Stimulated activated CD8-positive, alpha-beta memory T cell treated with anti-CD3 and anti-CD28 coated beads, Interleukin-2, amount 100 ng/mL, for 1 hour (primary cell): Measurements from ENCODE around the gene MYH15.

Source experiments
- DNase-seq, 2 donors: peaks; one replicate each; pipeline ENCODE4 v3.0.0-alpha.2; 2020; ENCODE audit warnings: low read depth in 2 of 2

The MYH15 gene

GRCh38 chr3:108415661-108416060 lies 94.7 kb downstream of the MYH15 start:
- DNase-seq, result no peak

- no peak for DNase-seq
These were observed 96.4 kb downstream of the MYH15 start for GRCh38 chr3:108414007-108414406.

- no peak for DNase-seq
These were observed 98.2 kb downstream of the MYH15 start for GRCh38 chr3:108412121-108412750.

- DNase-seq, result no peak
These were observed 99.8 kb downstream of the MYH15 start for GRCh38 chr3:108410531-108410984.

- DNase-seq, result no peak
These were observed 100.6 kb downstream of the MYH15 start for GRCh38 chr3:108409800-108410178.

GRCh38 chr3:108408883-108409799 lies 101.3 kb downstream of the MYH15 start:
- DNase-seq, result no peak

GRCh38 chr3:108407886-108408285 lies 102.5 kb downstream of the MYH15 start:
- DNase-seq, result no peak

GRCh38 chr3:108406661-108407206 lies 103.7 kb downstream of the MYH15 start:
- DNase-seq, result no peak

- DNase-seq, result no peak
These were observed 104.2 kb downstream of the MYH15 start for GRCh38 chr3:108406063-108406660.

GRCh38 chr3:108404368-108404767 lies 106.0 kb downstream of the MYH15 start:
- no peak for DNase-seq

- DNase-seq, result no peak
These were observed 106.6 kb downstream of the MYH15 start for GRCh38 chr3:108403686-108404345.

GRCh38 chr3:108403198-108403597 lies 107.2 kb downstream of the MYH15 start:
- no peak for DNase-seq

- DNase-seq, result no peak
These were observed 108.6 kb downstream of the MYH15 start for GRCh38 chr3:108401836-108402235.

- DNase-seq, result no peak
These were observed 111.9 kb downstream of the MYH15 start for GRCh38 chr3:108398510-108398909.

- no peak for DNase-seq
These were observed 114.1 kb downstream of the MYH15 start for GRCh38 chr3:108396336-108396735.

- no peak for DNase-seq
These were observed 115.8 kb downstream of the MYH15 start for GRCh38 chr3:108394563-108394962.

- DNase-seq, result no peak
These were observed 116.4 kb downstream of the MYH15 start for GRCh38 chr3:108394016-108394415.

- DNase-seq, result no peak
These were observed 117.1 kb downstream of the MYH15 start for GRCh38 chr3:108393128-108393900.

- DNase-seq, result no peak
These were observed 118.3 kb downstream of the MYH15 start for GRCh38 chr3:108391917-108392593.

- no peak for DNase-seq
These were observed 121.0 kb downstream of the MYH15 start for GRCh38 chr3:108389372-108389771.
